HepG2 (cell line): ENCODE data around the gene CCNQ. TPM values are rescaled to one million over a fixed set of nuclear protein-coding genes. Genes with fewer than 3 reads are reported as not detected.
A peak's percentile ranks its signal among the peaks of the same experiment; 100 is the strongest.

ENCODE experiments used
- ATAD3A ChIP-seq: sonication (generic); formaldehyde crosslinking; IDR thresholded peaks from 2 replicates; pipeline ENCODE4 v1.4.0; 2020; ENCODE audit warnings: missing genetic modification reagents
- ATF7 ChIP-seq, 2 experiments: fragments of 450-650 bp in 1 of 2; sonication (generic) in 1 of 2; formaldehyde crosslinking in 1 of 2; IDR thresholded peaks; 2 replicates each; pipeline versions ENCODE4 v1.4.0 to v1.6.1; 2016 to 2020; ENCODE audit warnings: antibody characterized with exemption in 1 of 2, mild to moderate bottlenecking in 1 of 2, missing genetic modification reagents in 1 of 2
- ATM ChIP-seq: fragments of 450-650 bp; IDR thresholded peaks from 2 replicates; pipeline ENCODE4 v1.7.1; 2017; ENCODE audit warnings: mild to moderate bottlenecking, borderline replicate concordance
- CBFB ChIP-seq: sonication (generic); formaldehyde crosslinking; IDR thresholded peaks from 2 replicates; pipeline ENCODE4 v1.4.0; 2020; ENCODE audit warnings: missing genetic modification reagents
- ERF ChIP-seq: IDR thresholded peaks from 2 replicates; pipeline ENCODE4 v1.6.1; 2018; ENCODE audit warnings: missing biosample characterization, missing genetic modification reagents
- FOXA3 ChIP-seq: IDR thresholded peaks from 2 replicates; pipeline ENCODE4 v1.6.1; 2016; ENCODE audit warnings: missing genetic modification reagents, missing compliant biosample characterization
- HMGXB4 ChIP-seq, 2 experiments: sonication (generic) in 1 of 2; formaldehyde crosslinking in 1 of 2; IDR thresholded peaks; 2 replicates each; pipeline versions ENCODE4 v1.4.0 to v1.6.1; 2018 to 2020; ENCODE audit warnings: missing genetic modification reagents in 2 of 2, borderline replicate concordance in 1 of 2, low read depth in 1 of 2, mild to moderate bottlenecking in 1 of 2, missing biosample characterization in 1 of 2
- KMT2A ChIP-seq: sonication (generic); formaldehyde crosslinking; IDR thresholded peaks from 2 replicates; pipeline ENCODE4 v1.4.0; 2020; ENCODE audit warnings: missing genetic modification reagents
- LBX2 ChIP-seq: sonication (generic); formaldehyde crosslinking; IDR thresholded peaks from 2 replicates; pipeline ENCODE4 v1.5.0; 2020; ENCODE audit warnings: missing genetic modification reagents, mild to moderate bottlenecking, borderline replicate concordance
- MAFK ChIP-seq, 2 experiments: IDR thresholded peaks in 1 of 2; conservative IDR thresholded peaks in 1 of 2; 2 replicates each; pipeline ENCODE4 v1.6.1; 2011; ENCODE audit warnings: improper control_type of control experiment in 2 of 2, low read length in 2 of 2
- MED8 ChIP-seq: sonication (generic); formaldehyde crosslinking; IDR thresholded peaks from 2 replicates; pipeline ENCODE4 v1.8.1; 2023; ENCODE audit warnings: mild to moderate bottlenecking, missing genetic modification reagents; ENCODE audit not compliant: insufficient replicate concordance
- MIER3 ChIP-seq: IDR thresholded peaks from 2 replicates; pipeline ENCODE4 v1.6.1; 2016; ENCODE audit warnings: missing compliant biosample characterization, borderline replicate concordance
- PLRG1 ChIP-seq: fragments of 450-650 bp; conservative IDR thresholded peaks from 2 replicates; pipeline ENCODE4 v1.6.1; 2016
- TCF7 ChIP-seq: sonication (generic); IDR thresholded peaks from 2 replicates; pipeline ENCODE4 v1.6.1; 2016; ENCODE audit warnings: antibody characterized with exemption, low read depth
- TEF ChIP-seq: sonication (generic); formaldehyde crosslinking; IDR thresholded peaks from 2 replicates; pipeline ENCODE4 v1.5.0; 2020; ENCODE audit warnings: missing genetic modification reagents
- ZBTB21 ChIP-seq: sonication (generic); formaldehyde crosslinking; IDR thresholded peaks from 2 replicates; pipeline ENCODE4 v1.4.0; 2020; ENCODE audit warnings: missing genetic modification reagents
- ZFP41 ChIP-seq: sonication (generic); formaldehyde crosslinking; IDR thresholded peaks from 2 replicates; pipeline ENCODE4 v1.4.0; 2020; ENCODE audit warnings: mild to moderate bottlenecking, missing genetic modification reagents, borderline replicate concordance
- ZFP62 ChIP-seq: sonication (generic); formaldehyde crosslinking; IDR thresholded peaks from 2 replicates; pipeline ENCODE4 v1.4.0; 2020; ENCODE audit warnings: missing genetic modification reagents
- ZNF232 ChIP-seq: sonication (generic); formaldehyde crosslinking; IDR thresholded peaks from 2 replicates; pipeline ENCODE4 v1.4.0; 2020; ENCODE audit warnings: missing genetic modification reagents, borderline replicate concordance
- ZNF740 ChIP-seq: sonication (generic); formaldehyde crosslinking; IDR thresholded peaks from 2 replicates; pipeline ENCODE4 v1.4.0; 2020; ENCODE audit warnings: missing genetic modification reagents
- ZNF749 ChIP-seq: sonication (generic); formaldehyde crosslinking; IDR thresholded peaks from 2 replicates; pipeline ENCODE4 v1.8.0; 2022; ENCODE audit warnings: mild to moderate bottlenecking, missing genetic modification reagents, moderate library complexity, borderline replicate concordance
- ZNF780A ChIP-seq: sonication (generic); formaldehyde crosslinking; IDR thresholded peaks from 2 replicates; pipeline ENCODE4 v1.8.0; 2022; ENCODE audit warnings: mild to moderate bottlenecking, missing genetic modification reagents, moderate library complexity
- ZNF83 ChIP-seq: sonication (generic); formaldehyde crosslinking; IDR thresholded peaks from 2 replicates; pipeline ENCODE4 v1.4.0; 2020; ENCODE audit warnings: missing genetic modification reagents, mild to moderate bottlenecking, borderline replicate concordance
- polyA plus RNA-seq, 8 experiments: library from polyadenylated mRNA; depleted of rRNA in 3 of 8; stranded (reverse) in 7 of 8; unstranded in 1 of 8; fragments of >200 nt; fragmentation: Illumina TruSeq in 4 of 8; extraction: Trizol in 4 of 8; gene quantifications; 2 replicates each; pipeline versions ENCODE4 v1.2.1 to v1.2.3, GENCODE V29; 2011 to 2016; ENCODE audit warnings: low read depth in 4 of 8, missing spikeins in 1 of 8, mixed read lengths in 1 of 8; ENCODE audit not compliant: insufficient read depth in 1 of 8
- total RNA-seq, 5 experiments: library from RNA; depleted of rRNA; stranded (reverse); fragments of >200 nt; fragmentation: Illumina TruSeq; extraction: Trizol; gene quantifications; 2 replicates each; pipeline ENCODE4 v1.2.3, GENCODE V29; 2016; ENCODE audit warnings: low read depth in 1 of 5
- TF ChIP-seq, protein P1 (sequence below): sonication (generic); formaldehyde crosslinking; IDR thresholded peaks from 2 replicates; pipeline ENCODE4 v1.5.1; 2020; ENCODE audit warnings: missing genetic modification reagents, mild to moderate bottlenecking, borderline replicate concordance
- TF ChIP-seq, protein P2 (sequence below): IDR thresholded peaks from 2 replicates; pipeline ENCODE4 v1.6.1; 2016; ENCODE audit warnings: missing compliant biosample characterization, missing genetic modification reagents, borderline replicate concordance

The CCNQ gene
- total and polyA plus RNA-seq, 2 of the 13 experiments (the other 11 are each of a cell fraction or from before 2014, with no cell fraction given) = 15.0 to 25.5 TPM

DNA sequence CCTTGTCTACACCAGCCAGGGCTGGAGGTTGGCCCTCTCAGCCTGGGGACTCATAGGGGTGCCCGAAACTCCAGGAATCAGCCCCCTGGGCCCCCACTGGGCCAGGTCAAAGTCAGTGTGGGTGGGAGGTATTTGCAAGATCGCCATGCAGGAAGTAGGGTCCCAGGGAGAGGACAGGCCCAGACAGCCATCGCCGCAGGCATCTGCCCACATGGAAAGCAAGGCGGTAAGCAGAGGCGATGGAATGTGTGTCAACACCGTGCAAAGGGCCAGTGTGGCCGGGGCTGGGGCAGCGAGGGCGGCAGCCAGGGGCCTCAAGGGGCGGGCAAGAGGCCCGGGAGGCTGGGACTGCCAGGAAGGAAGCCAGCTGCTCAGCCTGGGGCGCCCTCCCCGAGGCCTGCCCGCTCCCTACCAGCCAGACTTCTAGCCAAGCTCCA is 28.8 kb upstream of the CCNQ start (continued):
- peak; percentile 24; the same call in 1 of the 2 replicates for TF ChIP-seq ZNF749 (CRISPR knock-in tag)
- TF ChIP-seq ZFP62 (CRISPR knock-in tag) = no peak
- peak; percentile 58; the same call in 1 of the 2 replicates for TF ChIP-seq ZNF740
- TF ChIP-seq PLRG1 = no peak
- no peak; the same call in 1 of the 2 replicates for TF ChIP-seq CBFB (CRISPR knock-in tag)
- peak; percentile 82; the same call in 1 of the 2 replicates for TF ChIP-seq ZNF232
- no peak for TF ChIP-seq TCF7
- TF ChIP-seq ZFP41 (CRISPR knock-in tag) = no peak
- peak in 1 of 2 experiments; percentile 25; a peak in 2 of 4 replicates for TF ChIP-seq HMGXB4 (CRISPR knock-in tag; IDR thresholded peaks at IDR 0.05; ENCODE audit: borderline replicate concordance in 1 of 2, low read depth in 1 of 2)
- no peak for TF ChIP-seq KMT2A (CRISPR knock-in tag)
- no peak for TF ChIP-seq ZNF83 (CRISPR knock-in tag)
- peak; percentile 87; the same call in 1 of the 2 replicates for TF ChIP-seq MIER3
- TF ChIP-seq ZNF780A (CRISPR knock-in tag) = no peak
- peak; percentile 88 for TF ChIP-seq FOXA3 (CRISPR knock-in tag)
- no peak for TF ChIP-seq ATAD3A (CRISPR knock-in tag)
- no peak for TF ChIP-seq TEF (CRISPR knock-in tag)
- TF ChIP-seq ERF (CRISPR knock-in tag) = peak; percentile 63
- TF ChIP-seq ATF7 (IDR thresholded peaks at IDR 0.05) = no peak
- TF ChIP-seq ATF7 (CRISPR knock-in tag; IDR thresholded peaks at IDR 0.05) = no peak
- no peak for TF ChIP-seq ATM
- TF ChIP-seq MAFK (conservative IDR thresholded peaks at IDR 0.05 in 1 of 2, IDR thresholded peaks at IDR 0.05 in 1 of 2; ENCODE audit: low read length in 2 of 2) = no peak
- no peak; the same call in 1 of the 2 replicates for TF ChIP-seq ZBTB21 (CRISPR knock-in tag)
- no peak for TF ChIP-seq LBX2 (CRISPR knock-in tag)
- TF ChIP-seq, protein P1, sequence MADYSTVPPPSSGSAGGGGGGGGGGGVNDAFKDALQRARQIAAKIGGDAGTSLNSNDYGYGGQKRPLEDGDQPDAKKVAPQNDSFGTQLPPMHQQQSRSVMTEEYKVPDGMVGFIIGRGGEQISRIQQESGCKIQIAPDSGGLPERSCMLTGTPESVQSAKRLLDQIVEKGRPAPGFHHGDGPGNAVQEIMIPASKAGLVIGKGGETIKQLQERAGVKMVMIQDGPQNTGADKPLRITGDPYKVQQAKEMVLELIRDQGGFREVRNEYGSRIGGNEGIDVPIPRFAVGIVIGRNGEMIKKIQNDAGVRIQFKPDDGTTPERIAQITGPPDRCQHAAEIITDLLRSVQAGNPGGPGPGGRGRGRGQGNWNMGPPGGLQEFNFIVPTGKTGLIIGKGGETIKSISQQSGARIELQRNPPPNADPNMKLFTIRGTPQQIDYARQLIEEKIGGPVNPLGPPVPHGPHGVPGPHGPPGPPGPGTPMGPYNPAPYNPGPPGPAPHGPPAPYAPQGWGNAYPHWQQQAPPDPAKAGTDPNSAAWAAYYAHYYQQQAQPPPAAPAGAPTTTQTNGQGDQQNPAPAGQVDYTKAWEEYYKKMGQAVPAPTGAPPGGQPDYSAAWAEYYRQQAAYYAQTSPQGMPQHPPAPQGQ (CRISPR knock-in tag) = no peak
- TF ChIP-seq MED8 (CRISPR knock-in tag) = peak; percentile 87
- TF ChIP-seq, protein P2, sequence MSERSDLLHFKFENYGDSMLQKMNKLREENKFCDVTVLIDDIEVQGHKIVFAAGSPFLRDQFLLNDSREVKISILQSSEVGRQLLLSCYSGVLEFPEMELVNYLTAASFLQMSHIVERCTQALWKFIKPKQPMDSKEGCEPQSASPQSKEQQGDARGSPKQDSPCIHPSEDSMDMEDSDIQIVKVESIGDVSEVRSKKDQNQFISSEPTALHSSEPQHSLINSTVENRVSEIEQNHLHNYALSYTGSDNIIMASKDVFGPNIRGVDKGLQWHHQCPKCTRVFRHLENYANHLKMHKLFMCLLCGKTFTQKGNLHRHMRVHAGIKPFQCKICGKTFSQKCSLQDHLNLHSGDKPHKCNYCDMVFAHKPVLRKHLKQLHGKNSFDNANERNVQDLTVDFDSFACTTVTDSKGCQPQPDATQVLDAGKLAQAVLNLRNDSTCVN (CRISPR knock-in tag) = 0 out of 2 replicates have a peak, but pooled peaks have one; percentile 35
